Retinal pigment epithelial cell (primary cell): Measurements from ENCODE around the gene RUNX2.

Experiments used
- DNase-seq: peaks from one replicate; pipeline ENCODE4 v3.0.0-alpha.2; 2010; ENCODE audit warnings: low read depth
- H3K4me3 ChIP-seq: 2 replicates; pipeline ENCODE4 v1.5.1; 2011; ENCODE audit warnings: mild to moderate bottlenecking, low read length, control low read depth, moderate library complexity
- TF ChIP-seq, protein P1 (sequence below): conservative IDR thresholded peaks from 2 replicates; pipeline ENCODE4 v1.5.1; 2011; ENCODE audit warnings: low read depth, low read length, control low read depth, inconsistent platforms

Gene RUNX2

DNA sequence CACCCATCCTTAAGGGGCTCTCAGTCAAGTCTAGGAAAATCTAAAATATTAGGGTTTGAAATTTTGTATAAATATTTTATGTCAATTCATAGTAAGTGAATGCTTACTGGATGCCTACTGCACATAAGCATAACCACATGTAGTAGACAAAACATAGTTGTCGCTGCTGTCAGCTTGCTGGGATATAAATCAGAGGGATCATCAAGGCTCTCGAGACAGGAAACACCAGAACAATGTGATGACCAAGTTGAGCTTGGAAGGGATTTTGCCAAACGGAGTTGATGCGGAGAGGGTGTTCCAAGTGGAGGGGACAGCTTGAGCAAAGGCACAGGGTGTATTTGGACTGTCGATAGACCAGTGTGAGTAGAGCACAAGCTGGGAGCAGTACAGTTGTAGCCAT is 155.4 kb downstream of the RUNX2 start:
- H3K4me3 ChIP-seq, result no peak overlapping the region
- TF ChIP-seq, protein P1, sequence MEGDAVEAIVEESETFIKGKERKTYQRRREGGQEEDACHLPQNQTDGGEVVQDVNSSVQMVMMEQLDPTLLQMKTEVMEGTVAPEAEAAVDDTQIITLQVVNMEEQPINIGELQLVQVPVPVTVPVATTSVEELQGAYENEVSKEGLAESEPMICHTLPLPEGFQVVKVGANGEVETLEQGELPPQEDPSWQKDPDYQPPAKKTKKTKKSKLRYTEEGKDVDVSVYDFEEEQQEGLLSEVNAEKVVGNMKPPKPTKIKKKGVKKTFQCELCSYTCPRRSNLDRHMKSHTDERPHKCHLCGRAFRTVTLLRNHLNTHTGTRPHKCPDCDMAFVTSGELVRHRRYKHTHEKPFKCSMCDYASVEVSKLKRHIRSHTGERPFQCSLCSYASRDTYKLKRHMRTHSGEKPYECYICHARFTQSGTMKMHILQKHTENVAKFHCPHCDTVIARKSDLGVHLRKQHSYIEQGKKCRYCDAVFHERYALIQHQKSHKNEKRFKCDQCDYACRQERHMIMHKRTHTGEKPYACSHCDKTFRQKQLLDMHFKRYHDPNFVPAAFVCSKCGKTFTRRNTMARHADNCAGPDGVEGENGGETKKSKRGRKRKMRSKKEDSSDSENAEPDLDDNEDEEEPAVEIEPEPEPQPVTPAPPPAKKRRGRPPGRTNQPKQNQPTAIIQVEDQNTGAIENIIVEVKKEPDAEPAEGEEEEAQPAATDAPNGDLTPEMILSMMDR, result no peak
- DNase-seq, result no peak

DNA sequence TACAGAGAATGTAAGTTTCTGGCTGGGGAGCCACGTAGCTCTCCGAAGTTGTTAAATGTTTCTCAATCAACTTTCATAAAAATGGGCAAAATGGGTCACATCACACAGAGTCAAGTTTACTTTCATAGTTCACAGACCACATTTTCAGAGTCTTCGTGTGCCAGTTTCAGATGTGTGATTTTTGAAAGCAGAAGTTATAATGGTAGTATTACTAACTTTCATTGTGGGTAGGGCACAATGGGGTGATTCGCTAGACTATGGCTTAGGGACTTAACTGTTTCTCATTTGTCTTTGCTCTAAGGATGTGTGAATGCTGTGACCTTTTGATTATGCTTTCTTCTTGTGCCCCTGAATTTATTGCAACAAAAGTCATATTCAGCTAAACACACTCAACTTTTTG is 158.6 kb downstream of the RUNX2 start:
- H3K4me3 ChIP-seq, result no peak overlapping the region
- no peak for DNase-seq
- TF ChIP-seq, protein P1, result no peak

DNA sequence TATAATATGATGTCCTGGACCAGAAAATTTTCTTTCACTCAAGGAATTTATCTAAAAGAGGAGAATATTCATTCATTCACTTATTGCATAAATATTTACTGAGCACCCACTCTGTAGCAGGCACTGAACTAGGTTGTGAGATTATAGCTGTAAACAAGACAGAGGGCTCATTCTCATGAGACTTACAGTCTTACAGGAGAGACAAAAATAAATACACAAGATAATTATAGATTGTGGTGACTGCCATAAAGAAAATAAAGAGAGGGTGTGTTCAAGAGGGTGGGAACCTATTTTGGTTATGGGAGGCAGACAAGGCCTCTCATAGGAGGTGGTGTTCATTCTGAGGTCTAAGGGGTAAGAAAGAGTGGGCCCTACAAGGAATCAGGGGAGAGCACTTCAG is 159.5 kb downstream of the RUNX2 start:
- DNase-seq, result no peak
- TF ChIP-seq, protein P1, result no peak
- H3K4me3 ChIP-seq, result no peak overlapping the region

DNA sequence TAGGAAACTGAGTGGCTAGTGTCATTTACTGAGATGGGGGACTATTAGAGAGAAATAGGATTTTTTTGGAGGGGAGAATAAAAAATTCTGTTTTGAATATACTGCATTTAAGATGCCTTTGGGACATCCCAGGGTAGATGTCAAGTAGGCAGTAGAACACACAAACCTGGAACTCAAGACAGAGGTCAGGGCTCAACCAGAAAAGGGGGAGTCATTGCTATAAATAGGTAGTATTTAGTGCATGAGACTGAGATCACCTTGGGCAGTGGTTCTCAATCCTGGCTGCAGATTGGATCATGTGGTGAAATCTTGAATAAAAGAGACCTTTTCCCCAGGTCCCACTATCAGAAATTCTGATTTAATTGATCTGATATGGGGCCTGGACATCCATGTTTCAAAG is 160.1 kb downstream of the RUNX2 start:
- TF ChIP-seq, protein P1, result no peak
- no peak for DNase-seq
- H3K4me3 ChIP-seq, result no peak overlapping the region

DNA sequence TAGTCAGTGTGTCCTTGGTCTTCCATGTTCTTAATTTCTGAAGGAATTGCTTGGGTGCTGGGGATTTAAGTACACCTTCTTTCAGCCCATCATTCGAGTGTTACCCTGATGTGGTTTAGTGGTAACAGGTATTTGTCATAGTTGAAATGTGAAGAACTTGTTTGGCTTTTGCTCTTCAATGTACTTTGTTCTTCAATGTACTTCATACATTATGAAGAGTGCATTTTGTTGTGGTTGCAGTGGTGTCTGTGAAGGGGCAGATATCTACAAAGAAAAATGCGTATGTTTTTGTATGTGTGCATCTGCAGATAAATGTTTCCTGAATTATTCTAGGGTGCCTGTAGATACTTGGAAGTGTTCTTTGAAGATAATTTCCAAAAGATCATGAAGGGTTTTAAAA is 160.8 kb downstream of the RUNX2 start:
- no peak for DNase-seq
- TF ChIP-seq, protein P1, result no peak
- no peak overlapping the region for H3K4me3 ChIP-seq

DNA sequence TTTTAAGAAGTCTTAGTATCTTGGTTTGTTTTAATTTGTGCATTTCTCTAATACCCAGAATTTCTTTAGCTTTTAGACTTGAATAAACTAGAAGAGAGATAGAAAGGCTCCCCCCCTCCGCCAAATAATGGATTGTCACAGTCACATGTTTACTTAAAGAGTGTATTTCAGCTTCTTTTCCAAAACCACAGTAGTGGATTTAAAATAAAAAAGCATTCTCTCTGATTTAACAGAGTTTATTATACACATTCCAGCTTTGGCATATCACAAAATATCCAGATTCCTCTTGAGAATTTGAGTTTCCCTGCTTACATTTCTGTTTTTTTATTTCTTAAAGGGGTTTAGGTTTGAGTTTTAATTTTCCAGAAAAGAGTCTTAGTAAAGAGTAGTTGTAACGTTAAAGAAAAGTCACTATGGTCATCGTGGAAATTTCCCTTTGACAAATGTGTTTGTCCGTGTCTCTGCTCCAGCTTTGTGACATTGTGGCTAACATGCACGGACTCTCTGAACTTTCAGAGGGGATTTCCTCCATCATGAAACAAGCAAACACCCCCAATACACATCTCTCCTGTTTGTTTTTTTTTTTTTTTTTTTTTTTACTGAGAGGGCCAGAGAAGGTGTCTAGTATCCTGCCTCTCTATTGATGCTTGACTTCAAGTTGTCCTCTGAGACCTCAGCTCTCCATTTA is 163.1 kb downstream of the RUNX2 start:
- no peak for DNase-seq
- TF ChIP-seq, protein P1, result no peak
- no peak overlapping the region for H3K4me3 ChIP-seq

DNA sequence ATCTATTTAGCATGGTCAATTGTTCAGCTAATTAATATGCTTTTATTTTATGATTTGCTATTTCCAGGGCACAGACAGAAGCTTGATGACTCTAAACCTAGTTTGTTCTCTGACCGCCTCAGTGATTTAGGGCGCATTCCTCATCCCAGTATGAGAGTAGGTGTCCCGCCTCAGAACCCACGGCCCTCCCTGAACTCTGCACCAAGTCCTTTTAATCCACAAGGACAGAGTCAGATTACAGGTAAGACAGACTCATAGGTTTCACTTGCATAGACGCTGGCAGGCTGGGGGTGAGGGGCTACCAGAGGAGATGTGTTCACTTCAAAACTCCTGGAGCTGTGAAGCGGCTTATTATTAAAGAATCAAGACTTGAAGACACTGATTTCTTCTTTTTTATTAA is 163.7 kb downstream of the RUNX2 start:
- no peak for DNase-seq
- no peak overlapping the region for H3K4me3 ChIP-seq
- TF ChIP-seq, protein P1, result no peak
